ENCODE data around the gene FAM13A.

Gene FAM13A

GRCh38 chr4:88779431-88779830, 277.6 kb downstream of the FAM13A start:
- Histone ChIP-seq H3K9me3 (no peaks in the 10 kb centered on the region), H3K27me3 (no peaks in the 10 kb centered on the region), H3K27ac (no peak overlapping the region), H3K4me1 (ENCODE audit: control insufficient read depth in 1 of 2, insufficient read depth in 1 of 2, low read depth in 1 of 2, low read length in 1 of 2) (no peaks in the 10 kb centered on the region), H3K4me3 (ENCODE audit: low read depth in 1 of 2, low read length in 1 of 2) (no peak overlapping the region), H3K36me3 (no peaks in the 10 kb centered on the region)
- no peak for TF ChIP-seq CTCF (IDR thresholded peaks at IDR 0.05)

- no peak overlapping the region for H3K4me3 ChIP-seq (ENCODE audit: low read depth in 1 of 2, low read length in 1 of 2)
- H3K9me3 ChIP-seq = no peaks in the 10 kb centered on the region
- no peaks in the 10 kb centered on the region for H3K36me3 ChIP-seq
- no peaks in the 10 kb centered on the region for H3K27me3 ChIP-seq
- no peak overlapping the region for H3K27ac ChIP-seq
- TF ChIP-seq CTCF (IDR thresholded peaks at IDR 0.05) = no peak
- no peaks in the 10 kb centered on the region for H3K4me1 ChIP-seq (ENCODE audit: control insufficient read depth in 1 of 2, insufficient read depth in 1 of 2, low read depth in 1 of 2, low read length in 1 of 2)
Observed at GRCh38 chr4:88775529-88775928, 281.5 kb downstream of the FAM13A start.

GRCh38 chr4:88775026-88775425, 282.0 kb downstream of the FAM13A start:
- TF ChIP-seq CTCF (IDR thresholded peaks at IDR 0.05) = no peak
- Histone ChIP-seq H3K36me3 (no peaks in the 10 kb centered on the region), H3K9me3 (no peaks in the 10 kb centered on the region), H3K27ac (no peak overlapping the region), H3K27me3 (no peaks in the 10 kb centered on the region), H3K4me1 (ENCODE audit: control insufficient read depth in 1 of 2, insufficient read depth in 1 of 2, low read depth in 1 of 2, low read length in 1 of 2) (no peaks in the 10 kb centered on the region), H3K4me3 (ENCODE audit: low read depth in 1 of 2, low read length in 1 of 2) (no peak overlapping the region)

GRCh38 chr4:88771883-88772450, 285.0 kb downstream of the FAM13A start:
- Histone ChIP-seq H3K27ac (no peak overlapping the region), H3K4me3 (ENCODE audit: low read depth in 1 of 2, low read length in 1 of 2) (no peak overlapping the region), H3K36me3 (no peaks in the 10 kb centered on the region), H3K4me1 (ENCODE audit: control insufficient read depth in 1 of 2, insufficient read depth in 1 of 2, low read depth in 1 of 2, low read length in 1 of 2) (no peaks in the 10 kb centered on the region), H3K9me3 (no peaks in the 10 kb centered on the region), H3K27me3 (no peaks in the 10 kb centered on the region)
- TF ChIP-seq CTCF (IDR thresholded peaks at IDR 0.05) = no peak

GRCh38 chr4:88765729-88766128, 291.3 kb downstream of the FAM13A start:
- H3K27me3 ChIP-seq = no peaks in the 10 kb centered on the region
- H3K4me3 ChIP-seq (ENCODE audit: low read depth in 1 of 2, low read length in 1 of 2) = no peak overlapping the region
- H3K27ac ChIP-seq = no peak overlapping the region
- H3K4me1 ChIP-seq (ENCODE audit: control insufficient read depth in 1 of 2, insufficient read depth in 1 of 2, low read depth in 1 of 2, low read length in 1 of 2) = no peaks in the 10 kb centered on the region
- H3K36me3 ChIP-seq = no peaks in the 10 kb centered on the region
- no peaks in the 10 kb centered on the region for H3K9me3 ChIP-seq
- no peak for TF ChIP-seq CTCF (IDR thresholded peaks at IDR 0.05)

- Histone ChIP-seq H3K36me3 (no peaks in the 10 kb centered on the region), H3K27ac (no peak overlapping the region), H3K4me1 (ENCODE audit: control insufficient read depth in 1 of 2, insufficient read depth in 1 of 2, low read depth in 1 of 2, low read length in 1 of 2) (no peaks in the 10 kb centered on the region), H3K9me3 (no peaks in the 10 kb centered on the region), H3K4me3 (ENCODE audit: low read depth in 1 of 2, low read length in 1 of 2) (no peak overlapping the region), H3K27me3 (no peaks in the 10 kb centered on the region)
- TF ChIP-seq CTCF (IDR thresholded peaks at IDR 0.05) = no peak
Observed at GRCh38 chr4:88763075-88763474, 293.9 kb downstream of the FAM13A start.

All from neutrophil (primary cell).